GM12875 (cell line): Measurements from ENCODE around the gene MS4A4A.

Experiments
- H3K4me3 ChIP-seq: one replicate; pipeline ENCODE4 v1.5.1; 2011; ENCODE audit warnings: low read depth, low read length, control low read depth
- CTCF ChIP-seq: IDR thresholded peaks from 2 replicates; pipeline ENCODE4 v1.5.1; 2011; ENCODE audit warnings: low read depth, mild to moderate bottlenecking, control low read depth, inconsistent platforms, low read length, moderate library complexity, borderline replicate concordance; ENCODE audit not compliant: insufficient read depth

MS4A4A gene

GRCh38 chr11:60303661-60304060 lies 23.2 kb downstream of the MS4A4A start:
- H3K4me3 ChIP-seq = no peak overlapping the region
- TF ChIP-seq CTCF = no peak

- no peak for TF ChIP-seq CTCF
Observed at GRCh38 chr11:60305906-60306619, 25.6 kb downstream of the MS4A4A start.

GRCh38 chr11:60307507-60308195 lies 27.2 kb downstream of the MS4A4A start:
- H3K4me3 ChIP-seq = no peak overlapping the region
- TF ChIP-seq CTCF = no peak

More at GRCh38 chr11:60305906-60306619, 25.6 kb downstream of the MS4A4A start:
- H3K4me3 ChIP-seq = no peak overlapping the region

GRCh38 chr11:60310407-60310998 lies 30.0 kb downstream of the MS4A4A start:
- H3K4me3 ChIP-seq = no peak overlapping the region
- TF ChIP-seq CTCF = no peak

- H3K4me3 ChIP-seq = no peak overlapping the region
Observed at GRCh38 chr11:60314635-60315321, 34.3 kb downstream of the MS4A4A start.

GRCh38 chr11:60315871-60316270 lies 35.4 kb downstream of the MS4A4A start:
- H3K4me3 ChIP-seq = no peak overlapping the region
- TF ChIP-seq CTCF = no peak

More at GRCh38 chr11:60314635-60315321, 34.3 kb downstream of the MS4A4A start:
- no peak for TF ChIP-seq CTCF

GRCh38 chr11:60316317-60316716 lies 35.9 kb downstream of the MS4A4A start:
- TF ChIP-seq CTCF = no peak
- H3K4me3 ChIP-seq = no peak overlapping the region
